ENCODE data around the gene TOR4A. TPM values are rescaled to one million over a fixed set of nuclear protein-coding genes. Genes with fewer than 3 reads are reported as not detected.

The TOR4A gene
- total and polyA plus RNA-seq, 4 experiments from 2014 or later: 0.46 to 2.1 (median 1.4) TPM

DNA sequence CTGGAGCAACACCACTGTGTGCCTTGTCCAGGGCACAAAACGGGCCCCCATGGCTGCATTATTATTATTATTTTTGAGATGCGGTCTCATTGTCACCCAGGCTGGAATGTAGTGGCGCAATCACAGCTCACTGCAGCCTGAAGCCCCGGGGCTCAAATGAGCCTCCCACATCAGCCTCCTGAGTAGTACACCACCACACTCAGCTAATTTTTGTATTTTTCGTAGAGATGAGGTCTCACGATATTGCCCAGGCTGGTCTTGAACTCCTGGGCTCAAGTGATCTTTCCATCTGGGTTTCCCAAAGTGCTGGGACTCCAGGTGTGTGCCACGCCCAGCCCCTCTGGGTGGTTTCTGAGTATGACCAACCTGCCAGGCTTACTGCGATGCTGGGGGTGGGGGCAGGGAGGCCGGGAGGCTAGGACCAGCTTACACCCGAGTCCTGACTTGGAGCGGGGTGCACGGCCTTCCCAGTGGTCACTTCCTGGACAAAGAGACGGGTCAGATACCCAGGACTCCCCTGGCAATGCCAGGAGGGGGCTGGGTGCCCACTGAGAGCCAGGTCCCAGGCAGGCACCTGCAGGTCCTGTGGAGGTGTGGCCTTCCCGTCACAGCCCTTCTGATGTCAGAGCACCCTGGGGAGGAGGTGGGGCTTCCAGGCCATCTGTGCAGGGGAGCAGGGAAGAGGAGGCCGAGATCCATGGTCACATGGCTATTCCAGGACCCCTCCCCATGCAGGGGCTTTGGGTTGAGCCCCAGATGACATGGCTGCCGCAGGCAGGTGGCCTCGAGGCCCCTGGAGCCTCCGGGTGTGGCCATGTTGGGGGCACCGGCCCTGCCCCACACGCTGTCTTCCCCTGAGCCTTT is 32.9 kb downstream of the TOR4A start:
- CTCF ChIA-PET (ENCODE audit: partially characterized antibody): no interaction called here
- Histone ChIP-seq H3K27me3 (ENCODE audit: insufficient read depth, low read length) (no peaks in the 10 kb centered on the region), H3K9me3 (ENCODE audit: control insufficient read depth in 1 of 2, low read length in 2 of 2) (no peaks in the 10 kb centered on the region), H3K27ac (ENCODE audit: low read depth, low read length) (no peak overlapping the region), H3K4me1 (ENCODE audit: insufficient read depth, low read length) (peaks cover 10% of the 10 kb centered on the region), H3K36me3 (ENCODE audit: insufficient read depth, low read length) (no peaks in the 10 kb centered on the region), H3K4me3 (ENCODE audit: low read length in 2 of 2) (no peak overlapping the region)
- Mint-ChIP-seq H3K4me1 (peaks cover under 1 to 9% (median 3%) of the 10 kb centered on the region in 4 donors), H3K27me3 (no peaks in the 10 kb centered on the region), H3K27ac (no peak overlapping the region), H3K9me3 (no peaks in the 10 kb centered on the region), H3K4me3 (no peak overlapping the region), H3K36me3 (no peaks in the 10 kb centered on the region)
- intact Hi-C loops (cut with micrococcal nuclease): no loop called here
- DNase-seq: no peak
- POLR2A ChIA-PET (ENCODE audit: partially characterized antibody): no interaction called here

- H3K9me3 ChIP-seq (ENCODE audit: control insufficient read depth in 1 of 2, low read length in 2 of 2): no peaks in the 10 kb centered on the region
- Mint-ChIP-seq H3K27ac (no peak overlapping the region), H3K4me3 (no peak overlapping the region), H3K4me1 (peaks cover 0 to 5% (median 0%) of the 10 kb centered on the region in 4 donors), H3K36me3 (no peaks in the 10 kb centered on the region), H3K9me3 (no peaks in the 10 kb centered on the region), H3K27me3 (no peaks in the 10 kb centered on the region)
- H3K4me1 ChIP-seq (ENCODE audit: insufficient read depth, low read length): peaks cover under 1% of the 10 kb centered on the region
- no peaks in the 10 kb centered on the region for H3K27me3 ChIP-seq (ENCODE audit: insufficient read depth, low read length)
- no peaks in the 10 kb centered on the region for H3K36me3 ChIP-seq (ENCODE audit: insufficient read depth, low read length)
- ChIA-PET POLR2A (ENCODE audit: partially characterized antibody) (no interaction called here), CTCF (ENCODE audit: partially characterized antibody) (no interaction called here)
- H3K27ac ChIP-seq (ENCODE audit: low read depth, low read length): no peak overlapping the region
- intact Hi-C loops (cut with micrococcal nuclease): no loop called here
- no peak for DNase-seq
- no peak overlapping the region for H3K4me3 ChIP-seq (ENCODE audit: low read length in 2 of 2)
Observed at GRCh38 chr9:137311171-137311985, 33.9 kb downstream of the TOR4A start.

DNA sequence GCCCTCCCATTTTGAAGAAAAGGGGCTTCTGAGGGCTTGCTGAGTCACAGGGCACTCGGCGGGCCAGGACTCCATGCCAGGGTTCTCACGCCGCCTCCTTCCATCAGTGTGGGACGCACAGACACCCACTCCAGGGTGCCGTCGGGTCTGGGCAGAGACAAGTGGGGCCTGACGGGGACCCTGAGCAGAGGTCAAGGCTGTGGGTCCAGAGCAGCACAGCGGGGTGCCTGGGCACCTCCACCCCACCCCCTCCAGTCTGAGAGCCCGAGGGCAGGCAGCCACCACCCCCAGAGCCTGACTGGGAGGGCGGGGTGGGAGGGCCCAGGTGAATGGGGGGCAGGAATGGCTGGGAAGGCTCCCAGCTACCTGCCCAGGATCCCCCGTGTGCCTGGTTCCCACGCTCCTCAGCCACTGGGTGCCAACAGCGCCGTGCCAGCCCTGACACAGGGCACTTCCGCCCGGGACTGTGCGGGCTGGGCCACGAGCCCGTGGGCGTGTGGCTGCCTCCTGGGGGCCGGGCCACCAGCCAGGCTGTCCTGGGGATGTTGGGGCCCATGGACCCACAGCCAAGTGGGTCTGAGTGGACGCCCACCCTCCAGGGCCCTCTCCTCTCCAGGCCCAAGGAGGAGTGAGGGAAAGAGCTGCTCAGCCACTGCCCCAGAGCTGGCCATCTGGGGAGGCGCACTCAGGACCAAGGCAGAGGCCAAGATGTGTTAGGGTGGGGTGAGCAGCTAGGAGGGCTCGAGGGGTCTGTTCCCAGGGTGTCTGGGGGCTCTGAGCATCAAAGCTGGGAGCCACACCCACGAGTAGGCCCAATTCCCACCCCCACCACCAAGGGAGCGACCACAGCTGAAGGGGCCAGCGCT is 34.7 kb downstream of the TOR4A start:
- no peaks in the 10 kb centered on the region for H3K9me3 Mint-ChIP-seq
- intact Hi-C loops (cut with micrococcal nuclease): no loop called here
- H3K27ac Mint-ChIP-seq: no peak overlapping the region
- Histone ChIP-seq H3K4me3 (ENCODE audit: low read length in 2 of 2) (no peak overlapping the region), H3K27ac (ENCODE audit: low read depth, low read length) (no peak overlapping the region), H3K36me3 (ENCODE audit: insufficient read depth, low read length) (no peaks in the 10 kb centered on the region), H3K9me3 (ENCODE audit: control insufficient read depth in 1 of 2, low read length in 2 of 2) (no peaks in the 10 kb centered on the region), H3K4me1 (ENCODE audit: insufficient read depth, low read length) (no peaks in the 10 kb centered on the region), H3K27me3 (ENCODE audit: insufficient read depth, low read length) (no peaks in the 10 kb centered on the region)
- H3K4me1 Mint-ChIP-seq: peaks cover 0 to 3% (median 0%) of the 10 kb centered on the region in 4 donors
- CTCF ChIA-PET (ENCODE audit: partially characterized antibody): interaction anchor here (1.4 kb wide), 1 partner anchor 10 kb away, joined by 4 read pairs; the partner anchor contains the start of gene NRARP
- no peak for DNase-seq
- no peaks in the 10 kb centered on the region for H3K27me3 Mint-ChIP-seq
- no peak overlapping the region for H3K4me3 Mint-ChIP-seq
- no peaks in the 10 kb centered on the region for H3K36me3 Mint-ChIP-seq
- POLR2A ChIA-PET (ENCODE audit: partially characterized antibody): no interaction called here

DNA sequence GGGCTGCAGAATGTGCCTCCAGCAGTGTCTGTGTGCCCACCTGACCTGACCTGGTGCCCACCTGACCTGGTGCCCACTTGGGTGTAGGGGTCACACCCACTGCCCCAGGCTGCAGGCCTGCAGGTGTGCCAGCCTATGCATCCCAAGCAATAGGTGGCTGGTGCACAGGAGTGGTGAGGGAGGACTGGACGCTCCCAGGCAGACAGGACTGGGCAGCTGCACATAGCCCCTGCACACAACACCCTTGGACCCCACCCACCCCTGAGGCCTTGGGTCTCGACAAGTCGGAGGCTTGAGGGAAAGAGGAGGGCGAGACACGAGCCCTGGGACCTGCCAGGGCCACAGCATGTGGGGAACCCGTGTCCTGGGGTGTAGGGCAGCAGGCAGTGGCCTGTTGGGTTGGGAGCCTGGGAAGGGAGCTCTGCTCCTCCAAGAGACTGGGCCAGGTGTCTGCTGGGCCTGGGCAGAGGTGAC is 35.4 kb downstream of the TOR4A start:
- H3K27me3 ChIP-seq (ENCODE audit: insufficient read depth, low read length): no peaks in the 10 kb centered on the region
- no peaks in the 10 kb centered on the region for H3K36me3 ChIP-seq (ENCODE audit: insufficient read depth, low read length)
- no peaks in the 10 kb centered on the region for H3K9me3 ChIP-seq (ENCODE audit: control insufficient read depth in 1 of 2, low read length in 2 of 2)
- DNase-seq: no peak
- H3K9me3 Mint-ChIP-seq: no peaks in the 10 kb centered on the region
- H3K27ac Mint-ChIP-seq: no peak overlapping the region
- no peak overlapping the region for H3K27ac ChIP-seq (ENCODE audit: low read depth, low read length)
- peaks cover 0 to 2% of the 10 kb centered on the region in 2 donors for H3K27me3 Mint-ChIP-seq
- POLR2A ChIA-PET (ENCODE audit: partially characterized antibody): no interaction called here
- no peaks in the 10 kb centered on the region for H3K4me1 ChIP-seq (ENCODE audit: insufficient read depth, low read length)
- no peaks in the 10 kb centered on the region for H3K4me1 Mint-ChIP-seq
- H3K4me3 ChIP-seq (ENCODE audit: low read length in 2 of 2): no peak overlapping the region
- intact Hi-C loops (cut with micrococcal nuclease): no loop called here
- CTCF ChIA-PET (ENCODE audit: partially characterized antibody): interaction anchor here (1.4 kb wide), 1 partner anchor 11 kb away, joined by 4 read pairs; the partner anchor contains the start of gene NRARP
- no peaks in the 10 kb centered on the region for H3K36me3 Mint-ChIP-seq
- H3K4me3 Mint-ChIP-seq: no peak overlapping the region

DNA sequence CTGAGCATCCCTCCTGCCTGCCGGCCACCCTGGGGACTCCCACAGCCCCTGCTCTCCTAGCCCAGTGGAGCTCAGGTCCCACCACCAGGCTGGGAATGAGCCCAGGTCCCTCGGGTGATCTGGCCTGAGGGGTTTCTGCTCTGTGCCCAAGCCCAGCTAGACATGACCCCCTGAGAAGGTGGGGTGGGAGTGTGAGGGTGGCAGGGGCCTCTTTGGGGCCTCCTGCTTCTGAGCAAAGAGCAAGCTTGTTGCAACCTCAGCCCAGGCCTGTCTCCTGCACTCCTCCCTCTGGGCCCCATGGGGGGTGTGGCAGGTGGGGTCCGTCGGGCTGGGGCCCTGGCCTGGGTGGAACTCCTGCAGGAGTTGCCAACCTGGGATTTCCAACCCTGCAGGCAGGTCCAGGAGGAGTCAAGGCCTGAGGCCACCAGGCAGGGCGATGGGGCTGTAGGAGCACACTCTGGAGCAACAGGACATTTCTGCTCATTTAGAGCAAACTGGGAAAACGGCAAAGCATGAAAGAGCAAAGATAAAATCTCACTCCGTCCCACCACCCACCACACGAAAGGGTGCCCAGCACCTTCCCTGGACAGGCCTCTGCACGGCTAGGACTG is 35.9 kb downstream of the TOR4A start:
- H3K27ac ChIP-seq (ENCODE audit: low read depth, low read length): no peak overlapping the region
- CTCF ChIA-PET (ENCODE audit: partially characterized antibody): interaction anchor here (1.4 kb wide), 1 partner anchor 11 kb away, joined by 4 read pairs; the partner anchor contains the start of gene NRARP
- POLR2A ChIA-PET (ENCODE audit: partially characterized antibody): no interaction called here
- H3K9me3 Mint-ChIP-seq: no peaks in the 10 kb centered on the region
- no peak for DNase-seq
- H3K27me3 Mint-ChIP-seq: peaks cover 0 to 2% of the 10 kb centered on the region in 2 donors
- H3K27me3 ChIP-seq (ENCODE audit: insufficient read depth, low read length): no peaks in the 10 kb centered on the region
- no peak overlapping the region for H3K4me3 ChIP-seq (ENCODE audit: low read length in 2 of 2)
- no peaks in the 10 kb centered on the region for H3K36me3 ChIP-seq (ENCODE audit: insufficient read depth, low read length)
- intact Hi-C loops (cut with micrococcal nuclease): no loop called here
- H3K9me3 ChIP-seq (ENCODE audit: control insufficient read depth in 1 of 2, low read length in 2 of 2): no peaks in the 10 kb centered on the region
- no peak overlapping the region for H3K4me3 Mint-ChIP-seq
- no peaks in the 10 kb centered on the region for H3K4me1 Mint-ChIP-seq
- no peaks in the 10 kb centered on the region for H3K36me3 Mint-ChIP-seq
- H3K27ac Mint-ChIP-seq: no peak overlapping the region
- no peaks in the 10 kb centered on the region for H3K4me1 ChIP-seq (ENCODE audit: insufficient read depth, low read length)

- no peaks in the 10 kb centered on the region for H3K4me1 Mint-ChIP-seq
- no peaks in the 10 kb centered on the region for H3K27me3 ChIP-seq (ENCODE audit: insufficient read depth, low read length)
- H3K9me3 Mint-ChIP-seq: no peaks in the 10 kb centered on the region
- H3K4me1 ChIP-seq (ENCODE audit: insufficient read depth, low read length): no peaks in the 10 kb centered on the region
- H3K27ac ChIP-seq (ENCODE audit: low read depth, low read length): no peak overlapping the region
- no peaks in the 10 kb centered on the region for H3K9me3 ChIP-seq (ENCODE audit: control insufficient read depth in 1 of 2, low read length in 2 of 2)
- no peaks in the 10 kb centered on the region for H3K36me3 Mint-ChIP-seq
- no peak overlapping the region for H3K27ac Mint-ChIP-seq
- POLR2A ChIA-PET (ENCODE audit: partially characterized antibody): no interaction called here
- H3K36me3 ChIP-seq (ENCODE audit: insufficient read depth, low read length): no peaks in the 10 kb centered on the region
- H3K4me3 Mint-ChIP-seq: no peak overlapping the region
- no peak for DNase-seq
- peaks cover 0 to 2% of the 10 kb centered on the region in 2 donors for H3K27me3 Mint-ChIP-seq
- intact Hi-C loops (cut with micrococcal nuclease): no loop called here
- H3K4me3 ChIP-seq (ENCODE audit: low read length in 2 of 2): no peak overlapping the region
- CTCF ChIA-PET (ENCODE audit: partially characterized antibody): interaction anchor here (1.4 kb wide), 1 partner anchor 12 kb away, joined by 4 read pairs; the partner anchor contains the start of gene NRARP
Observed at GRCh38 chr9:137313956-137314560, 36.5 kb downstream of the TOR4A start.
